Sigmoid colon (tissue), 4 donors: ENCODE data around the gene TP53BP1.

Experiments used
- CTCF ChIP-seq, 4 experiments: fragments of 450-650 bp in 3 of 4; fragments of 200-600 bp in 1 of 4; IDR thresholded peaks; one replicate each; pipeline ENCODE4 v1.5.1; 2016 to 2019; ENCODE audit warnings: antibody characterized with exemption in 4 of 4, mild to moderate bottlenecking in 3 of 4, moderate library complexity in 2 of 4
- EP300 ChIP-seq, 4 donors: sonication (generic); formaldehyde crosslinking; IDR thresholded peaks; one replicate each; pipeline ENCODE4 v1.6.1; 2017; ENCODE audit warnings: antibody characterized with exemption in 4 of 4
- POLR2A ChIP-seq, 2 donors: fragments of 450-650 bp; IDR thresholded peaks; one replicate each; pipeline ENCODE4 v1.6.1; 2016; ENCODE audit warnings: antibody characterized with exemption in 2 of 2, mild to moderate bottlenecking in 2 of 2, moderate library complexity in 2 of 2
- POLR2AphosphoS5 ChIP-seq, 4 donors: sonication (generic); formaldehyde crosslinking; IDR thresholded peaks; one replicate each; pipeline ENCODE4 v1.6.1; 2017; ENCODE audit warnings: antibody characterized with exemption in 4 of 4

GRCh38 chr15:43420876-43421275, 72.1 kb downstream of the TP53BP1 start:
- TF ChIP-seq CTCF (IDR thresholded peaks at IDR 0.05) = no peak
- TF ChIP-seq POLR2AphosphoS5 (IDR thresholded peaks at IDR 0.05) = no peak
- no peak for TF ChIP-seq POLR2A (IDR thresholded peaks at IDR 0.05)
- TF ChIP-seq EP300 (IDR thresholded peaks at IDR 0.05) = no peak
